BJ (cell line): Measurements from ENCODE around the gene OXT. TPM values are rescaled to one million over a fixed set of nuclear protein-coding genes. Genes with fewer than 3 reads are reported as not detected.

Experiments used
- CTCF ChIA-PET: fragments of 350-600 bp; formaldehyde crosslinking; extraction: SDS; loops from one replicate; lab custom pipeline; 2021; ENCODE audit warnings: antibody characterized with exemption, inconsistent platforms; lab: Yijun Ruan, JAX
- POLR2A ChIA-PET: fragments of 300-600 bp; sonication (Branson Sonifier 250); formaldehyde crosslinking; extraction: SDS; loops from one replicate; lab custom pipeline; 2021; ENCODE audit warnings: antibody characterized with exemption; lab: Charles Lee
- DNase-seq: peaks from one replicate; pipeline ENCODE4 v3.0.0-alpha.2; 2011; ENCODE audit warnings: low read depth
- H3K27me3 ChIP-seq: 2 replicates; pipeline ENCODE4 v1.6.0; 2011; ENCODE audit warnings: low read length; ENCODE audit not compliant: control insufficient read depth, insufficient read depth
- H3K36me3 ChIP-seq: 2 replicates; pipeline ENCODE4 v1.5.1; 2011; ENCODE audit warnings: low read length; ENCODE audit not compliant: control insufficient read depth, insufficient read depth
- H3K4me3 ChIP-seq: 2 replicates; pipeline ENCODE4 v1.5.1; 2011; ENCODE audit warnings: low read depth, mild to moderate bottlenecking, control low read depth, low read length
- CTCF ChIP-seq: IDR thresholded peaks from 2 replicates; pipeline ENCODE4 v1.5.1; 2011; ENCODE audit warnings: low read depth, mild to moderate bottlenecking, control low read depth, inconsistent platforms, low read length, moderate library complexity; ENCODE audit not compliant: insufficient read depth
- polyA plus RNA-seq: library from polyadenylated mRNA; depleted of rRNA; stranded (reverse); fragments of >200 nt; gene quantifications from 2 replicates; pipeline ENCODE4 v1.2.3, GENCODE V29; 2011; rRNA removed

Gene OXT
- polyA plus RNA-seq, 1 experiment, result not detected

GRCh38 chr20:3121271-3121911, 50.0 kb downstream of the OXT start:
- TF ChIP-seq CTCF, result no peak
- peaks cover 14% of the 10 kb centered on the region for H3K36me3 ChIP-seq
- ChIA-PET POLR2A (no interaction called here), CTCF (interaction anchor here (1.0 kb wide), 1 partner anchor 68 kb away, joined by 3 read pairs; no protein-coding TSS in a partner anchor)
- no peak overlapping the region for H3K4me3 ChIP-seq
- H3K27me3 ChIP-seq, result no peaks in the 10 kb centered on the region
- no peak for DNase-seq

Other genes with a start within 250 kb of the OXT start
- gene PCED1A, start 231.0 kb upstream of the OXT start, polyA plus RNA-seq, result 12.7 and 23.5 TPM in 2 replicates
- 33.5 and 46.8 TPM in 2 replicates for gene VPS16, start 230.9 kb upstream of the OXT start, polyA plus RNA-seq
- gene PTPRA, start 198.1 kb upstream of the OXT start, polyA plus RNA-seq, result 46.2 and 60.9 TPM in 2 replicates
- gene GNRH2, start 28.0 kb upstream of the OXT start, polyA plus RNA-seq, result not detected in 2 replicates
- 27.4 and 37.2 TPM in 2 replicates for gene MRPS26, start 25.6 kb upstream of the OXT start, polyA plus RNA-seq
- gene AVP, start 13.1 kb downstream of the OXT start, polyA plus RNA-seq, result not detected in 2 replicates
- gene FASTKD5, start 88.2 kb downstream of the OXT start, polyA plus RNA-seq, result 8.5 and 13.5 TPM in 2 replicates
- 3.0 and 5.8 TPM in 2 replicates for gene UBOX5, start 88.2 kb downstream of the OXT start, polyA plus RNA-seq
- 6.9 and 8.8 TPM in 2 replicates for gene LZTS3, start 101.9 kb downstream of the OXT start, polyA plus RNA-seq
- gene DDRGK1, start 133.1 kb downstream of the OXT start, polyA plus RNA-seq, result 33.1 and 34.9 TPM in 2 replicates
- gene ITPA, start 137.9 kb downstream of the OXT start, polyA plus RNA-seq, result 26.6 and 35.0 TPM in 2 replicates
- gene SLC4A11, start 167.6 kb downstream of the OXT start, polyA plus RNA-seq, result 0.94 and 1.2 TPM in 2 replicates